H9 (cell line): Measurements from ENCODE around the gene PODXL2. TPM values are rescaled to one million over a fixed set of nuclear protein-coding genes. Genes with fewer than 3 reads are reported as not detected.

Experiments
- DNase-seq: peaks from one replicate; pipeline ENCODE4 v3.0.0-alpha.2; 2017
- H2AFZ ChIP-seq: one replicate; pipeline ENCODE4 v1.6.1; 2013; ENCODE audit warnings: mild to moderate bottlenecking, low read length, control low read depth, moderate library complexity
- H2AK5ac ChIP-seq: 2 replicates; pipeline ENCODE4 v1.6.1; 2013; ENCODE audit warnings: low read length, control low read depth, mixed read lengths; ENCODE audit not compliant: insufficient read length
- H2BK120ac ChIP-seq: one replicate; pipeline ENCODE4 v1.6.1; 2013; ENCODE audit warnings: low read depth, mild to moderate bottlenecking, low read length, control low read depth, inconsistent platforms; ENCODE audit not compliant: poor library complexity, severe bottlenecking
- H2BK12ac ChIP-seq: 2 replicates; pipeline ENCODE4 v1.6.1; 2013; ENCODE audit warnings: low read length, control low read depth, mixed read lengths, low read depth; ENCODE audit not compliant: insufficient read length
- H2BK15ac ChIP-seq: 2 replicates; pipeline ENCODE4 v1.6.1; 2013; ENCODE audit warnings: low read depth, low read length, control low read depth
- H2BK20ac ChIP-seq: one replicate; pipeline ENCODE4 v1.6.1; 2013; ENCODE audit warnings: low read depth, mild to moderate bottlenecking, low read length, control low read depth, inconsistent platforms; ENCODE audit not compliant: poor library complexity, severe bottlenecking
- H2BK5ac ChIP-seq: 2 replicates; pipeline ENCODE4 v1.6.1; 2013; ENCODE audit warnings: low read length, control low read depth, mixed read lengths; ENCODE audit not compliant: insufficient read length
- H3K14ac ChIP-seq: 2 replicates; pipeline ENCODE4 v1.6.1; 2013; ENCODE audit warnings: low read length, control low read depth; ENCODE audit not compliant: insufficient read depth
- H3K18ac ChIP-seq: 2 replicates; pipeline ENCODE4 v1.6.1; 2013; ENCODE audit warnings: low read depth, mild to moderate bottlenecking, mixed read lengths, low read length, control low read depth; ENCODE audit not compliant: insufficient read length
- H3K23ac ChIP-seq: 2 replicates; pipeline ENCODE4 v1.6.1; 2013; ENCODE audit warnings: low read length, control low read depth, mixed read lengths, low read depth; ENCODE audit not compliant: insufficient read length
- H3K23me2 ChIP-seq: 2 replicates; pipeline ENCODE4 v1.6.1; 2013; ENCODE audit warnings: low read depth, mild to moderate bottlenecking, mixed read lengths, low read length, control low read depth; ENCODE audit not compliant: insufficient read length, poor library complexity, severe bottlenecking
- H3K27ac ChIP-seq: 2 replicates; pipeline ENCODE4 v1.5.1; 2013; ENCODE audit warnings: low read length, control low read depth, mixed read lengths, low read depth; ENCODE audit not compliant: insufficient read length
- H3K27me3 ChIP-seq: 2 replicates; pipeline ENCODE4 v1.6.1; 2013; ENCODE audit warnings: low read length, control low read depth, inconsistent platforms; ENCODE audit not compliant: insufficient read depth
- H3K4ac ChIP-seq: 2 replicates; pipeline ENCODE4 v1.6.1; 2013; ENCODE audit warnings: low read depth, mild to moderate bottlenecking, control low read depth, inconsistent platforms, low read length, moderate library complexity
- H3K4me1 ChIP-seq: 2 replicates; pipeline ENCODE4 v1.6.1; 2013; ENCODE audit warnings: low read length, control low read depth, inconsistent platforms; ENCODE audit not compliant: insufficient read depth
- H3K4me2 ChIP-seq: 2 replicates; pipeline ENCODE4 v1.6.1; 2013; ENCODE audit warnings: low read length, control low read depth, mixed read lengths; ENCODE audit not compliant: insufficient read length, insufficient read depth
- H3K56ac ChIP-seq: 2 replicates; pipeline ENCODE4 v1.6.1; 2013; ENCODE audit warnings: low read depth, mild to moderate bottlenecking, mixed read lengths, low read length, control low read depth; ENCODE audit not compliant: insufficient read length
- H3K79me1 ChIP-seq: 2 replicates; pipeline ENCODE4 v1.6.1; 2013; ENCODE audit warnings: low read depth, mild to moderate bottlenecking, moderate library complexity, low read length, control low read depth, inconsistent platforms; ENCODE audit not compliant: insufficient read depth, poor library complexity, severe bottlenecking
- H3K79me2 ChIP-seq: 2 replicates; pipeline ENCODE4 v1.6.1; 2013; ENCODE audit warnings: low read length, control low read depth, inconsistent platforms; ENCODE audit not compliant: insufficient read depth
- H3K9ac ChIP-seq: 2 replicates; pipeline ENCODE4 v1.6.1; 2013; ENCODE audit warnings: low read length, control low read depth, mixed read lengths; ENCODE audit not compliant: insufficient read length; ENCODE audit errors: extremely low read depth
- H3K9me3 ChIP-seq: one replicate; pipeline ENCODE4 v1.6.1; 2013; ENCODE audit warnings: low read depth, low read length, inconsistent platforms; ENCODE audit not compliant: control insufficient read depth
- H3T11ph ChIP-seq: one replicate; pipeline ENCODE4 v1.6.1; 2013; ENCODE audit warnings: mild to moderate bottlenecking, low read length, control low read depth, inconsistent platforms
- H4K20me1 ChIP-seq: one replicate; pipeline ENCODE4 v1.6.1; 2013; ENCODE audit not compliant: control insufficient read depth, insufficient read length, insufficient read depth
- H4K5ac ChIP-seq: 2 replicates; pipeline ENCODE4 v1.6.1; 2013; ENCODE audit warnings: low read depth, mild to moderate bottlenecking, mixed read lengths, low read length, control low read depth; ENCODE audit not compliant: insufficient read length
- H4K8ac ChIP-seq: replicated peaks from 2 replicates; pipeline ENCODE4 v1.6.1; 2013; ENCODE audit warnings: low read length, control low read depth, mixed read lengths, low read depth; ENCODE audit not compliant: insufficient read length
- H4K91ac ChIP-seq: 2 replicates; pipeline ENCODE4 v1.6.1; 2013; ENCODE audit warnings: low read depth, mild to moderate bottlenecking, moderate library complexity, mixed read lengths, low read length, control low read depth; ENCODE audit not compliant: insufficient read length
- H3K27ac Mint-ChIP-seq, 3 experiments: 2 replicates in 2 of 3; 3 replicates in 1 of 3; pipeline ENCODE4 v1.8.0; 2020 to 2021; ENCODE audit warnings: mixed read lengths in 3 of 3, mild to moderate bottlenecking in 1 of 3, moderate library complexity in 1 of 3
- H3K27me3 Mint-ChIP-seq: 2 replicates; pipeline ENCODE4 v1.8.0; 2021; ENCODE audit warnings: low read depth, mild to moderate bottlenecking, moderate library complexity, mixed read lengths
- H3K36me3 Mint-ChIP-seq, 3 experiments: 2 replicates in 2 of 3; 3 replicates in 1 of 3; pipeline ENCODE4 v1.8.0; 2020 to 2021; ENCODE audit warnings: low read depth in 3 of 3, mixed read lengths in 3 of 3; ENCODE audit not compliant: insufficient read depth in 1 of 3
- H3K4me1 Mint-ChIP-seq, 2 experiments: 2 replicates each; pipeline ENCODE4 v1.8.0; 2020; ENCODE audit warnings: mixed read lengths in 2 of 2
- H3K4me3 Mint-ChIP-seq, 2 experiments: 2 replicates in 1 of 2; 3 replicates in 1 of 2; pipeline ENCODE4 v1.8.0; 2020 to 2021; ENCODE audit warnings: mild to moderate bottlenecking in 2 of 2, mixed read lengths in 2 of 2, moderate library complexity in 1 of 2
- H3K9me3 Mint-ChIP-seq, 2 experiments: 2 replicates in 1 of 2; 3 replicates in 1 of 2; pipeline ENCODE4 v1.8.0; 2020; ENCODE audit warnings: mild to moderate bottlenecking in 2 of 2, mixed read lengths in 2 of 2, moderate library complexity in 1 of 2
- CTCF ChIP-seq: fragments of 200-600 bp; sonication (generic); conservative IDR thresholded peaks from 3 replicates; pipeline ENCODE4 v1.8.0; 2021; ENCODE audit warnings: antibody characterized with exemption, mild to moderate bottlenecking
- WGBS: extraction: QIAGEN DNeasy Blood & Tissue Kit; methylation state at CpG from one replicate; pipeline ENCODE4 v1.1.7; 2013; ENCODE audit warnings: missing lambda C conversion rate, low lambda C conversion rate, mixed read lengths; ENCODE audit not compliant: insufficient read length; ENCODE audit errors: extremely low coverage; 5-methylcytosine and 5-hydroxymethylcytosine counted together
- total RNA-seq: library from RNA; stranded (reverse); gene quantifications from 2 replicates; pipeline ENCODE4 v1.2.1, GENCODE V29; 2021

Gene PODXL2
- total RNA-seq, 1 experiment from 2014 or later = 24.6 TPM

- DNase-seq = peak; percentile 42
Observed at GRCh38 chr3:127588806-127589577, 40.0 kb upstream of the PODXL2 start.

More at GRCh38 chr3:127588806-127589577, 40.0 kb upstream of the PODXL2 start:
- H3K56ac ChIP-seq = no peak overlapping the region
- no peak overlapping the region for H2AFZ ChIP-seq
- H3K27me3 Mint-ChIP-seq = peaks cover 4% of the 10 kb centered on the region
- no CpG with 5 or more reads among the region's 12 CpGs for WGBS
- H2BK5ac ChIP-seq = no peak overlapping the region
- peaks cover 0 to 8% (median 4%) of the 10 kb centered on the region in 3 experiments; a peak in 3 of 7 replicates for H3K36me3 Mint-ChIP-seq
- no peaks in the 10 kb centered on the region for H3K79me2 ChIP-seq
- H3T11ph ChIP-seq = no peak overlapping the region
- H3K4me2 ChIP-seq = peak overlapping the region; percentile 34
- H2BK120ac ChIP-seq = no peak overlapping the region
- no peaks in the 10 kb centered on the region for H3K4me1 ChIP-seq
- no peak overlapping the region for H2BK20ac ChIP-seq
- H4K8ac ChIP-seq = no peak overlapping the region
- H3K27ac ChIP-seq = no peak overlapping the region
- H3K4me1 Mint-ChIP-seq = peaks cover 21 to 22% of the 10 kb centered on the region in 2 experiments
- H3K9me3 Mint-ChIP-seq = no peaks in the 10 kb centered on the region; a peak in 1 of 5 replicates
- no peaks in the 10 kb centered on the region for H3K79me1 ChIP-seq
- no peak for TF ChIP-seq CTCF
- no peak overlapping the region for H4K91ac ChIP-seq
- H3K27me3 ChIP-seq = no peaks in the 10 kb centered on the region
- no peak overlapping the region for H3K18ac ChIP-seq
- H4K20me1 ChIP-seq = peaks cover 3% of the 10 kb centered on the region
- no peaks in the 10 kb centered on the region for H3K9me3 ChIP-seq
- no peak overlapping the region for H3K14ac ChIP-seq
- peak overlapping the region; percentile 75 to 93 for H3K4me3 Mint-ChIP-seq
- H2BK15ac ChIP-seq = no peak overlapping the region
- H3K27ac Mint-ChIP-seq = no peak overlapping the region
- H3K4ac ChIP-seq = no peak overlapping the region
- no peak overlapping the region for H2AK5ac ChIP-seq
- no peak overlapping the region for H4K5ac ChIP-seq
- peaks cover 5% of the 10 kb centered on the region for H3K23me2 ChIP-seq
- H3K23ac ChIP-seq = no peak overlapping the region
- no peak overlapping the region for H3K9ac ChIP-seq
- no peak overlapping the region for H2BK12ac ChIP-seq
